ENCODE measurements around the gene SCTR.

DNA sequence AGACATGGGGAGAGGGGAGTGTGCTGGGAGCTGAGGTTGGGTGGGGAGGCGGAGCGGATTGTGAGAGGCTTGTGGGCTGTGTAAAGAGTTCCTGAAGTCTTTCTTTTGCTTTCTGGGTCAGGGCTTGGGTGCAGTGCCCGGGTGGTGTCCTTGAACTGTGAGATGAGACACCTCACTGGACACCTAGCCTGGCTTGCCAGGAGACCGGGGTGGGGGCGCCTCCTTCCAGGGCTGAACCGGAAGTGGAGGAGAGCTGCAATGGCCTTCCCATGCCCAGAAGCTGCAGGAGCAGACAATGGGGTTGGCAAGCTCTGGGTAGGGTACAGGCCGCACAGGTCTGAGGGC lies 88.4 kb downstream of the SCTR start:
- TF ChIP-seq CTCF (conservative IDR thresholded peaks at IDR 0.05) (no peak), EZH2 (IDR thresholded peaks at IDR 0.05; ENCODE audit: low read depth) (no peak)

Measured in PC-9 (cell line).